ENCODE results near the gene HHIPL1.

GRCh38 chr14:99650189-99650588, 5.3 kb downstream of the HHIPL1 start:
- no peak for TF ChIP-seq GATA2 (IDR thresholded peaks at IDR 0.05; ENCODE audit: low read depth, low read length)
- TF ChIP-seq GATA3 (IDR thresholded peaks at IDR 0.05; ENCODE audit: low read depth, low read length), result no peak
